ENCODE measurements around the gene ZNF485.
A peak's percentile ranks its signal among the peaks of the same experiment; 100 is the strongest.
"Not testable (repeated sequence)": the region's sequence is repeated elsewhere in the genome, so short reads cannot be mapped to it uniquely, and the experiment has no call there.

ZNF485 gene

DNA sequence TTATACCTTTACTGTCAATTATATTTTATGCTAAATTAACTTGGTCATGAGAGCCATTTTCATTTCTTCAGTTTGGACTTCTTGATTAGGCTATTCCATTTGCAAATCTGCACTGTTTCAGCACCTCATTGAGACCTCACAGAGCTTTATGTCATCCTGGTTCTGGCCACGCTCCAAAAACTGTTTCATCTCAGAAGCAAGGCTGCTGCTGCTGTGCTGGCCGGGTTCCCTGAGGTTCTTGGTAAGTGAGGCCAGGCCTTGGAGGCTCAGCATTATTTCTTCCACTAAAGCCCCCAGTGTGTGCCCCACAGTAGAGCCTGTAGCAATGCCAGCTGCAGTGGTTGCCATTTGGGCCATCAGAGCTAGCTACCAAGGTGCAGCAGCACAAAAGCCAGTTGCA lies 7.8 kb upstream of the ZNF485 start:
- no peak for DNase-seq (ENCODE audit: low read depth, low spot score)
- H3K4me3 ChIP-seq (ENCODE audit: low read length) = no peak overlapping the region

DNA sequence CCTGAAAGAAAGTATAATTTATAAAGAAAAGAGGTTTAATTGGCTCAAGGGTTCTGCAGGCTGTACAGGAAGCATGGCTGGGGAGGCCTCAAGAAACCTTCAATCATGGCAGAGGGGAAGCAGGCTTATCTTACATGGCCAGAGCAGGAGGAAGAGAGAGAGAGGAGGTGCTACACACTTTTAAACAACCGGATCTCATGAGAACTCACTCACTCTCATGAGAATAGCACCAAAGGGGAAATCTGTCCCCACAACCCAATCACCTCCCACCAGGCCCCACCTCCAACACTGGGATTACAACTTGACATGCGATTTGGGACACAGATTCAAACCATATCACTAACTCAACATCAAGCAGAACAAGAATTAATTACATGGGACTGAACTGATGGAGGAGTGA lies 6.9 kb upstream of the ZNF485 start:
- peak; percentile 33 for DNase-seq (ENCODE audit: low read depth, low spot score)
- H3K4me3 ChIP-seq (ENCODE audit: low read length) = no peak overlapping the region

DNA sequence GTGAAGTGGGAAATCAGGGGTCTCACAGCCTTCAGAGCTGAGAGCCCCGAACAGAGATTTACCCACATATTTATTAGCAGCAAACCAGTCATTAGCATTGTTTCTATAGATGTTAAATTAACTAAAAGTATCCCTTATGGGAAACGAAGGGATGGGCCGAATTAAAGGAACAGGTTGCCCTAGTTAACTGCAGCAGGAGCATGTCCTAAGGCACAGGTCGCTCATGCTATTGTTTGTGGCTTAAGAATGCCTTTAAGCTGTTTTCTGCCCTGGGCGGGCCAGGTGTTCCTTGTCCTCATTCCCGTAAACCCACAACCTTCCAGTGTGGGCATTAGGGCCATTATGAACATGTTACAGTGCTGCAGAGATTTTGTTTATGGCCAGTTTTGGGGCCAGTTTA lies 4.7 kb upstream of the ZNF485 start:
- not testable (repeated sequence) for H3K4me3 ChIP-seq (ENCODE audit: low read length); DNase-seq (ENCODE audit: low read depth, low spot score)

GRCh38 chr10:43605850-43606322 lies 352 bp upstream of the ZNF485 start:
- no peak for DNase-seq (ENCODE audit: low read depth, low spot score)
- H3K4me3 ChIP-seq (ENCODE audit: low read length) = peak overlapping the region; percentile 51; the same call in 1 of the 2 replicates

- no peak for DNase-seq (ENCODE audit: low read depth, low spot score)
- peak overlapping the region; percentile 51; the same call in 1 of the 2 replicates for H3K4me3 ChIP-seq (ENCODE audit: low read length)
These were observed 948 bp downstream of the ZNF485 start for GRCh38 chr10:43607199-43607573.

- no peak for DNase-seq (ENCODE audit: low read depth, low spot score)
- no peak overlapping the region for H3K4me3 ChIP-seq (ENCODE audit: low read length)
These were observed 4.4 kb downstream of the ZNF485 start for GRCh38 chr10:43610636-43611035.

DNA sequence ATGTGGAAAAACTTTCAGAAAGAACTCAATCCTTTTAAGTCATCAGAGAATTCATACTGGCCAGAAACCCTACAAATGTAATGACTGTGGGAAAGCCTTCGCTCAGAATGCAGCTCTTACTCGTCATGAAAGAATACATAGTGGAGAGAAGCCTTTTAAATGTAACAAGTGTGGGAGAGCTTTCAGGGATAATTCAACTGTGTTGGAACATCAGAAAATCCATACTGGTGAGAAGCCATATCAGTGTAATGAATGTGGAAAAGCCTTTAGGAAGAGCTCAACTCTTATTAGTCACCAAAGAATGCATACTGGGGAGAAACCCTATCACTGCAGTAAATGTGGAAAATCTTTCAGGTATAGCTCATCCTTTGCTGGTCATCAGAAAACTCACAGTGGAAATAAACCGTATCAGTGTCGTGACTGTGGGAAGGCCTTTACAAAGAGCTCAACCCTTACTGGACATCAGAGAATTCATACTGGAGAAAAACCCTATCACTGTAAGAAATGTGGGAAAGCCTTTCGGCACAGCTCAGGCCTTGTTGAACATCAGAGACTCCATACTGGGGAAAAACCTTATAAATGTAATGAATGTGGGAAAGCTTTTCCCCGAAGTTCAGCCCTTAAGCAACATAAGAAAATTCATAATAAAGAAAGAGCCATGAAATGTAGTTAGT lies 10.6 kb downstream of the ZNF485 start:
- no peak overlapping the region for H3K4me3 ChIP-seq (ENCODE audit: low read length)
- DNase-seq (ENCODE audit: low read depth, low spot score) = no peak

DNA sequence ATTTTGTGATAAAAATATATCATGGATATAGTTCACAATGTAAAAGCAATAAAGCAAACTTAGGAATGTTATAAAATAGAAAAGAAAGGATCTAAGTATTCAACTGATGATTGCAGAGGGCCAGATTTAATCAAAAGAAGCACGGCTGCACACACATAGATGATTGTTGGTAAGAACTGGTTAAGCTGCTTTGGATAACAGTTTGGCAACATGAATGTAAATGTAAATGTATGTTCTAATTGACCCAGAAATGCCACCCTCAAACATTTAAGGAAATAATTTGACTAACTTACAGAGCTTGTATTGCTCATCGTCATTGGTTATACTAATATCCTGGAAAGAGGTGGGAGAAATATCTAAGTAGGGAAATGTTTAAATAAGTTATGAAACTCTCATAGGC lies 13.1 kb downstream of the ZNF485 start:
- no peak overlapping the region for H3K4me3 ChIP-seq (ENCODE audit: low read length)

GRCh38 chr10:43622038-43622437 lies 15.8 kb downstream of the ZNF485 start:
- DNase-seq (ENCODE audit: low read depth, low spot score) = no peak
- no peak overlapping the region for H3K4me3 ChIP-seq (ENCODE audit: low read length)

More for the DNA sequence above, 13.1 kb downstream of the ZNF485 start:
- no peak for DNase-seq (ENCODE audit: low read depth, low spot score)

- peak; percentile 50 for DNase-seq (ENCODE audit: low read depth, low spot score)
- no peak overlapping the region for H3K4me3 ChIP-seq (ENCODE audit: low read length)
These were observed 17.1 kb downstream of the ZNF485 start for GRCh38 chr10:43623351-43623750.

GRCh38 chr10:43627942-43628341 lies 21.7 kb downstream of the ZNF485 start:
- DNase-seq (ENCODE audit: low read depth, low spot score) = no peak
- no peak overlapping the region for H3K4me3 ChIP-seq (ENCODE audit: low read length)

- DNase-seq (ENCODE audit: low read depth, low spot score) = no peak
- no peak overlapping the region for H3K4me3 ChIP-seq (ENCODE audit: low read length)
These were observed 22.7 kb downstream of the ZNF485 start for GRCh38 chr10:43628956-43629355.

- not testable (repeated sequence) for DNase-seq (ENCODE audit: low read depth, low spot score); H3K4me3 ChIP-seq (ENCODE audit: low read length)
These were observed 29.6 kb downstream of the ZNF485 start for GRCh38 chr10:43635816-43636215.

DNA sequence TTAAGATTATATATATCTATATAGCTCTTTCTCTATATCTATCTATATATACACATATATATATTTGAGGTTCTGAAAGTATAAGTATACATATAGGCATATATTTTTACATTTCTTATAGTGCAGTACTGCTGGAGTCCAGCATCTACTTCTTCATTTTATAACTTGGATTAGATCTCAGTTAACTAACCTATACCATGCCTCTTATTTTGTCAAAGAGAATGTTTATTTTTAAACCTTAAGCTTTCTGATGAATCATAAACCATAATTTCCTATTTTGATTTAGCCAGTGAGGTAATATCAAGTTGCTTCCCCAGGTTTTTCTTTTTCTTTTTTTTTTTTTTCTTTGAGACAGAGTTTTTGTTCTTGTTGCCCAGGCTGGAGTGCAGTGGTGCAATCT lies 34.4 kb downstream of the ZNF485 start:
- DNase-seq (ENCODE audit: low read depth, low spot score) = no peak
- H3K4me3 ChIP-seq (ENCODE audit: low read length) = no peak overlapping the region

DNA sequence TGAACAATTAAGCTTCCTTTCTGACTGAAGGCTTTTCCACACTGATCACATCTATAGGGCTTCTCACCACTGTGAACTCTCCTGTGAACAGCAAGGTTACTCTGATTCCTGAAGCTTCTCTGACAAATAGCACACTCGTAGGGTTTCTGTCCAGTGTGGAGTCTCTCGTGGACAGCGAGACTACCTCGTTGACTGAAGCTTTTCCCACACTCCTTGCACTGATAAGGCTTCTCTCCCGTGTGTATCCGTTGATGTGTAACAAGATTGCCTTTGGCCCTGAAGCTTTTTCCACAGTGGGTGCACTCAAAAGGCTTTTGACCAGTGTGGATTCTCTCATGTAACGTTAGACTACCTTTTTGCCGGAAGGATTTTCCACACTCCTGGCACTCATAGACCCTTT lies 38.0 kb downstream of the ZNF485 start:
- H3K4me3 ChIP-seq (ENCODE audit: low read length) = no peak overlapping the region
- no peak for DNase-seq (ENCODE audit: low read depth, low spot score)

DNA sequence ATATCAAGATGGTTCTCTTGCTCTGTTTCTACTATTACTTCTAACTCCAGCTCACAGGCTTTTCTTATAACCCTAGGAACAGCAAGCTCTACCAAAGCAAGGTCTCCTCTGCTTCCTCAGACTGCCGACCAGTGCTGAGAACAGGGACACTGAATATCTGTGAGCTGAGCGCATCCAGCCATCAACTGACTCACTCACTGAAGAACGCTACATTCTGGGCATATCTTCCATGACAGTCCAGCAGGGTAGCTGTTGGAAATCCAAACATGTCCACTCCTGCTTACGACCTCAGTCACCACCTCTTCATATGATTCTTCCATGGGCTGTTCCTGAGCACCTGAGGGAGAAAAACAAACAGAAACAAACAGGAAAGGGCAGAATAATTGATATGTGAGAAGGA lies 39.6 kb downstream of the ZNF485 start:
- DNase-seq (ENCODE audit: low read depth, low spot score) = no peak
- H3K4me3 ChIP-seq (ENCODE audit: low read length) = no peak overlapping the region

GRCh38 chr10:43647576-43647975 lies 41.3 kb downstream of the ZNF485 start:
- H3K4me3 ChIP-seq (ENCODE audit: low read length) = peak overlapping the region; percentile 48
- DNase-seq (ENCODE audit: low read depth, low spot score) = no peak

DNA sequence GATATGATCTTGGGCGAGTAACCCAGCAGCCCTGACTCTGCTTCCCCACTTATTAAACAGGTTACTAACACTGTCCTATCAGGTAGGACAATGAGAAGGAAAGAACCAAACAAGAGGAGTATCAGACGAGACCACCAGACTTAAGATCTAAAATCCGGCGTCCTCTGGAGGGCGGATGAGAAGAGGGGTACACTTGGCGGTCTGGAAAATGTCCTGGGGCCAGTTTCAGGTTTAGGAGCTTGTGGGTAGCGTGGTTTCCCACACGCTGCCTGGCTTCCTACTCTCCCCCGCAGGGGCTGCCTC lies 41.8 kb downstream of the ZNF485 start:
- peak overlapping the region; percentile 48 for H3K4me3 ChIP-seq (ENCODE audit: low read length)
- peak; percentile 47 for DNase-seq (ENCODE audit: low read depth, low spot score)

DNA sequence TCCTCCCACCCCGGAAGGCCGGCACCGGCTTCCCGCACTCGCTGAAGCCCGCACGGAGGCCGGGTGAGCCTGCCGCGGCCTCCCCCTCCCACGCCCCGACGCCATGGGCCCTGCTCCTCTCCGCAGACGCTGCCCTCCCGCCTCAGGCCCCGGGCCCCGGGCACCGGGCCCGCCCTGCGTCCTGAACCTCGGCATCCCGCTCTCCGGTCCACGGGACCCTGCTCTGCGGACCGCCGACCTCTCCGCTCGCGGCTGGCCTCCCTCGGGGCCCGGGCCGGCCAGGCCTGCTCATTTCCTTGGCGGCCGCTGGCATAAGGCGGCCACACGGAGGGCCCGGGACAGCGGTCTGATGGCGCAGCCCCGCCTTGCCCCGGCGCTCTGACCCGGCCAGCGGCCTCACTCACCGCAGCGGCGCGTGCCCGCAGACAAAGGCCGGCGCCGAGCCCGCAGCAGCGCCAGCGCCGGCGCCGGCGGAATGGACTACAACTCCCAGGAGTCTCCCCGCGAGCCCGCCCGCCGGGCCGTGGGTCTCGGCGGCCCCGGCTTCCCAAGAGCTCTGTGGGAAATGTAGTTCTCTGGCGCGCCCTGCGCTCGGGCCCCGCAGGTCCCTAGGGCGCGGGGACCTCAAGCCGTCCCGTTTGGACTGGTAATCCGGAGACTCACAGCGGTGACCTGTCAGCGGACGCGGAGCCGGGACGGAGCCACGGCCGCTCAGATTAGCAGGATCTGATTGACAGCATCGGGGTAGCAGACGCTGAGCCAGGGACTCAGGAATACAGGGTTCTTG lies 42.4 kb downstream of the ZNF485 start, which contains the start of gene ZNF32:
Gene ZNF32, minus strand, starts transcription at position 484 of the 787 bp plus-strand sequence. CDS start 2,748 bp downstream, outside the sequence.
- peak; percentile 74 for DNase-seq (ENCODE audit: low read depth, low spot score)
- peak within 1 kb of the TSS; percentile 48 for H3K4me3 ChIP-seq (ENCODE audit: low read length)

DNA sequence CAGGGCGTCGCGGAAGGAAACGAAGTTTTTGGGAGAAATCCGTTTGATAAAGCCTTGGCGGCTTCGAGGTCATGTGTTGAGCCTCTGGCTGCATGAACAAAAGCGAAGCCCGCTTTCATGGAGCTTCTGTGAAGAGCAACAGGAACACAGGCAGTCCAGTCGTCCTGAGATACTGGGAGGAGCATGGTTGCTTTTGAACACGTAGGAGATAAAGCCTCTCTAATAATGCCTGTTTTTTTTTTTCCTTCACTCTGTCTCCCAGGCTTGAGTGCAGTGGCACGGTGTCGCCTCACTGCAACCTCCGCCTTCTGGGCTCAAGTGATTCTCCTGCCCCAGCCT lies 42.9 kb downstream of the ZNF485 start:
- DNase-seq (ENCODE audit: low read depth, low spot score) = no peak
- peak overlapping the region; percentile 48 for H3K4me3 ChIP-seq (ENCODE audit: low read length)

DNA sequence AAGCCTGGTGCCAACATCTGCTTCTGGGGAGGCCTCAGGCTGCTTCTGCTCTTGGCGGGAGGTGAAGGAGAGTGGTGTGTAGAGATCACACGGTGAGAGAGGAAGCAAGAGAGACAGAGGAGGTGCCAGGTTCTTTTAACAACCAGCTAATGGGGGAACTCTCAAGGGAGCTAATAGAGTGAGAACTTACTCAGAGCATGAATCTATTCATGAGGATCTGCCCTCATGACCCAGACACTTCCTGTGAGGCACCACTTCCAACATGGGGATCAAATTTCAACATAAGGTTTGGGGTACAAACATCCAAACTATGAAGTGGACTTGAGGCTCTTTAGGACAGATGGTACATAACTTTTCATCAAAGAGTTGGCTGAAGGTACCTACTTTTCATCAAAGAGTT lies 47.5 kb downstream of the ZNF485 start:
- DNase-seq (ENCODE audit: low read depth, low spot score) = no peak
- no peak overlapping the region for H3K4me3 ChIP-seq (ENCODE audit: low read length)
